BE2C (cell line): ENCODE results near the gene PAPLN.
A peak's percentile ranks its signal among the peaks of the same experiment; 100 is the strongest.

Experiments used
- DNase-seq: peaks from one replicate; pipeline ENCODE4 v3.0.0-alpha.2; 2020
- H3K27me3 ChIP-seq: fragments of 250-450 bp; sonication (Bioruptor Pico); 2 replicates; pipeline ENCODE4 v1.5.1; 2020; ENCODE audit warnings: mild to moderate bottlenecking
- H3K36me3 ChIP-seq: fragments of 250-450 bp; sonication (Bioruptor Pico); 2 replicates; pipeline ENCODE4 v1.5.1; 2020; ENCODE audit warnings: mild to moderate bottlenecking
- H3K4me1 ChIP-seq: fragments of 250-450 bp; sonication (Bioruptor Pico); 2 replicates; pipeline ENCODE4 v1.5.1; 2020
- H3K4me3 ChIP-seq: 2 replicates; pipeline ENCODE4 v1.5.1; 2011; ENCODE audit warnings: low read depth, low read length
- H3K9me3 ChIP-seq: fragments of 250-450 bp; sonication (Bioruptor Pico); 2 replicates; pipeline ENCODE4 v1.5.1; 2020
- TF ChIP-seq, protein P1 (sequence below): IDR thresholded peaks from 2 replicates; pipeline ENCODE4 v1.5.1; 2012; ENCODE audit warnings: mild to moderate bottlenecking, low read depth, low read length

The PAPLN gene

GRCh38 chr14:73245480-73246325 is 8.4 kb downstream of the PAPLN start:
- Histone ChIP-seq H3K9me3 (no peaks in the 10 kb centered on the region), H3K4me3 (peak overlapping the region; percentile 31), H3K36me3 (no peaks in the 10 kb centered on the region), H3K27me3 (no peaks in the 10 kb centered on the region; the same call in 1 of the 2 replicates), H3K4me1 (no peaks in the 10 kb centered on the region)
- DNase-seq = no peak
- TF ChIP-seq, protein P1, sequence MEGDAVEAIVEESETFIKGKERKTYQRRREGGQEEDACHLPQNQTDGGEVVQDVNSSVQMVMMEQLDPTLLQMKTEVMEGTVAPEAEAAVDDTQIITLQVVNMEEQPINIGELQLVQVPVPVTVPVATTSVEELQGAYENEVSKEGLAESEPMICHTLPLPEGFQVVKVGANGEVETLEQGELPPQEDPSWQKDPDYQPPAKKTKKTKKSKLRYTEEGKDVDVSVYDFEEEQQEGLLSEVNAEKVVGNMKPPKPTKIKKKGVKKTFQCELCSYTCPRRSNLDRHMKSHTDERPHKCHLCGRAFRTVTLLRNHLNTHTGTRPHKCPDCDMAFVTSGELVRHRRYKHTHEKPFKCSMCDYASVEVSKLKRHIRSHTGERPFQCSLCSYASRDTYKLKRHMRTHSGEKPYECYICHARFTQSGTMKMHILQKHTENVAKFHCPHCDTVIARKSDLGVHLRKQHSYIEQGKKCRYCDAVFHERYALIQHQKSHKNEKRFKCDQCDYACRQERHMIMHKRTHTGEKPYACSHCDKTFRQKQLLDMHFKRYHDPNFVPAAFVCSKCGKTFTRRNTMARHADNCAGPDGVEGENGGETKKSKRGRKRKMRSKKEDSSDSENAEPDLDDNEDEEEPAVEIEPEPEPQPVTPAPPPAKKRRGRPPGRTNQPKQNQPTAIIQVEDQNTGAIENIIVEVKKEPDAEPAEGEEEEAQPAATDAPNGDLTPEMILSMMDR = no peak

GRCh38 chr14:73246387-73247150 is 9.3 kb downstream of the PAPLN start:
- no peaks in the 10 kb centered on the region for H3K9me3 ChIP-seq
- peak overlapping the region; percentile 31 for H3K4me3 ChIP-seq
- H3K36me3 ChIP-seq = no peaks in the 10 kb centered on the region
- no peak for DNase-seq
- TF ChIP-seq, protein P1 = no peak
- no peaks in the 10 kb centered on the region for H3K27me3 ChIP-seq
- no peaks in the 10 kb centered on the region for H3K4me1 ChIP-seq

DNA sequence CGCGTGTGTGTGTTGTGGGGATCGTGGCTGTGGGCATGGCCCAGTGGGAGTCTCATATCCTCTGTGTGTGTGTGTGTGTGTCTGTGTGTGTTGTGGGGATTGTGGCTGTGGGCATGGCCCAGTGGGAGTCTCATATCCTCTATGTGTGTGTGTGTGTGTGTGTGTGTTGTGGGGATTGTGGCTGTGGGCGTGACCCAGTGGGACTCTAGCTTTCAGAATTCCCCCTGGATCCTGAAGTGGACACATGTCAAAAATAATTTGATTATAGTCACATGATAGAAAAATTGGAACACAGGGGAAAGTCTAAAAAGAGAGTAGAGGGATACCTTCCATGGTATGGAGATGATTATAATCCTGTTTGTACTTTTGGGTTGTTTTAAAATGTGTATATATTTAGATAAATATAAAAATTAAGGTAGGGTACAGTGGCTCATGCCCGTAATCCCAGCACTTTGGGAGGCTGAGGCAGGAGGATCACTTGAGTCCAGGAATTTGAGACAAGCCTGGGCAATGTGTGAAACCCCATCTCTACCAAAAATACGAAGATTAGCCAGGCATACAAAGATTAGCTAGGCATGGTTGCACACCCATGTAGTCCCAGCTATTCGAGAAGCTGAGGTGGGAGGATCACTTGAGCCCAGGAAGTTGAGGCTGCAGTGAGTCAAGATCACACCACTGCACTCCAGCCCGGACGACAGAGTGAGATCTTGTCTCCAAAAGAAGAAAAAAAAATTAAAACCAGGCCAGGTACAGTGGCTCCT is 11.0 kb downstream of the PAPLN start:
- Histone ChIP-seq H3K4me1 (no peaks in the 10 kb centered on the region), H3K27me3 (no peaks in the 10 kb centered on the region), H3K4me3 (no peak overlapping the region), H3K9me3 (no peaks in the 10 kb centered on the region), H3K36me3 (no peaks in the 10 kb centered on the region)
- TF ChIP-seq, protein P1 = no peak
- DNase-seq = no peak

DNA sequence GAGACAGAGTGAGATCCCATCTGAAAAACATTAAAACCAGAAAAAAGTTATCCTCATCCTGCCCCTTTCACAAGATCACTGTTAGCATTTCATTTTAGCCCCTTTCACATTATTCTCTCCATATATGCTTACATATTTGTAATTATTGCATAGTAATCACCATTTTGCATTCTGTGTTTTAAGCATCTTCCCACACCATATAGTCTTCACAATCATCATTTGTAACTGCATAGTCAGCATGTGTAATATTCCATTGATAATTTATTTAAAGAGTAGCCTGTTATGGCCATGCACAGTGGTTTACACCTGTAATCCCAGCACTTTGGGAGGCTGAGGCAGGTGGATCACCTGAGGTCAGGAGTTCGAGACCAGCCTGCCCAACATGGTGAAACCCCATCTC is 11.8 kb downstream of the PAPLN start:
- no peaks in the 10 kb centered on the region for H3K36me3 ChIP-seq
- H3K27me3 ChIP-seq = no peaks in the 10 kb centered on the region
- no peak overlapping the region for H3K4me3 ChIP-seq
- TF ChIP-seq, protein P1 = no peak
- no peaks in the 10 kb centered on the region for H3K9me3 ChIP-seq
- DNase-seq = no peak
- no peaks in the 10 kb centered on the region for H3K4me1 ChIP-seq

GRCh38 chr14:73249564-73250316 is 12.4 kb downstream of the PAPLN start:
- Histone ChIP-seq H3K4me1 (no peaks in the 10 kb centered on the region), H3K4me3 (no peak overlapping the region), H3K9me3 (no peaks in the 10 kb centered on the region), H3K27me3 (no peaks in the 10 kb centered on the region), H3K36me3 (no peaks in the 10 kb centered on the region)
- TF ChIP-seq, protein P1 = no peak
- no peak for DNase-seq
